WTC11 (cell line): Measurements from ENCODE around the gene EIF3F.

Experiments used
- E2F1 ChIP-seq: sonication (generic); formaldehyde crosslinking; IDR thresholded peaks from 2 replicates; pipeline ENCODE4 v1.8.0; 2022; ENCODE audit warnings: mild to moderate bottlenecking, missing genetic modification reagents
- E2F4 ChIP-seq: sonication (generic); formaldehyde crosslinking; IDR thresholded peaks from 2 replicates; pipeline ENCODE4 v1.8.1; 2022; ENCODE audit warnings: low read depth, mild to moderate bottlenecking, moderate library complexity, missing genetic modification reagents, borderline replicate concordance
- ELF4 ChIP-seq: sonication (generic); formaldehyde crosslinking; IDR thresholded peaks from 2 replicates; pipeline ENCODE4 v1.8.1; 2022; ENCODE audit warnings: low read depth, mild to moderate bottlenecking, moderate library complexity, missing genetic modification reagents
- NFYB ChIP-seq: sonication (generic); formaldehyde crosslinking; conservative IDR thresholded peaks from 2 replicates; pipeline ENCODE4 v1.8.0; 2022; ENCODE audit warnings: low read depth, missing genetic modification reagents
- PREB ChIP-seq: sonication (generic); formaldehyde crosslinking; IDR thresholded peaks from 2 replicates; pipeline ENCODE4 v1.8.1; 2022; ENCODE audit warnings: mild to moderate bottlenecking, missing genetic modification reagents, moderate library complexity, borderline replicate concordance
- RORB ChIP-seq: fragments of 250-450 bp; sonication (Bioruptor Pico); IDR thresholded peaks from 2 replicates; pipeline ENCODE4 v1.9.0; 2021; ENCODE audit warnings: mild to moderate bottlenecking
- ZNF121 ChIP-seq: sonication (generic); formaldehyde crosslinking; IDR thresholded peaks from 2 replicates; pipeline ENCODE4 v1.8.0; 2023; ENCODE audit warnings: missing genetic modification reagents
- ZNF416 ChIP-seq: fragments of 250-450 bp; sonication (Bioruptor Pico); IDR thresholded peaks from 2 replicates; pipeline ENCODE4 v1.9.0; 2021; ENCODE audit warnings: mild to moderate bottlenecking, inconsistent platforms
- TF ChIP-seq, protein P1 (sequence below): sonication (generic); formaldehyde crosslinking; IDR thresholded peaks from 2 replicates; pipeline ENCODE4 v1.8.1; 2023; ENCODE audit warnings: mild to moderate bottlenecking, missing genetic modification reagents, moderate library complexity
- TF ChIP-seq, protein P2 (sequence below): fragments of 200-600 bp; IDR thresholded peaks from 2 replicates; pipeline ENCODE4 v1.8.0; 2022; ENCODE audit warnings: antibody characterized with exemption
- TF ChIP-seq, protein P3 (sequence below): sonication (generic); formaldehyde crosslinking; IDR thresholded peaks from 2 replicates; pipeline ENCODE4 v1.8.1; 2023; ENCODE audit warnings: mild to moderate bottlenecking, missing genetic modification reagents, moderate library complexity

GRCh38 chr11:7999795-8000194 is 12.7 kb downstream of the EIF3F start:
- TF ChIP-seq, protein P1, sequence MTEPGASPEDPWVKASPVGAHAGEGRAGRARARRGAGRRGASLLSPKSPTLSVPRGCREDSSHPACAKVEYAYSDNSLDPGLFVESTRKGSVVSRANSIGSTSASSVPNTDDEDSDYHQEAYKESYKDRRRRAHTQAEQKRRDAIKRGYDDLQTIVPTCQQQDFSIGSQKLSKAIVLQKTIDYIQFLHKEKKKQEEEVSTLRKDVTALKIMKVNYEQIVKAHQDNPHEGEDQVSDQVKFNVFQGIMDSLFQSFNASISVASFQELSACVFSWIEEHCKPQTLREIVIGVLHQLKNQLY (CRISPR knock-in tag): no peak
- no peak for TF ChIP-seq ZNF416
- no peak for TF ChIP-seq RORB
- no peak for TF ChIP-seq NFYB (CRISPR knock-in tag)
- TF ChIP-seq, protein P2, sequence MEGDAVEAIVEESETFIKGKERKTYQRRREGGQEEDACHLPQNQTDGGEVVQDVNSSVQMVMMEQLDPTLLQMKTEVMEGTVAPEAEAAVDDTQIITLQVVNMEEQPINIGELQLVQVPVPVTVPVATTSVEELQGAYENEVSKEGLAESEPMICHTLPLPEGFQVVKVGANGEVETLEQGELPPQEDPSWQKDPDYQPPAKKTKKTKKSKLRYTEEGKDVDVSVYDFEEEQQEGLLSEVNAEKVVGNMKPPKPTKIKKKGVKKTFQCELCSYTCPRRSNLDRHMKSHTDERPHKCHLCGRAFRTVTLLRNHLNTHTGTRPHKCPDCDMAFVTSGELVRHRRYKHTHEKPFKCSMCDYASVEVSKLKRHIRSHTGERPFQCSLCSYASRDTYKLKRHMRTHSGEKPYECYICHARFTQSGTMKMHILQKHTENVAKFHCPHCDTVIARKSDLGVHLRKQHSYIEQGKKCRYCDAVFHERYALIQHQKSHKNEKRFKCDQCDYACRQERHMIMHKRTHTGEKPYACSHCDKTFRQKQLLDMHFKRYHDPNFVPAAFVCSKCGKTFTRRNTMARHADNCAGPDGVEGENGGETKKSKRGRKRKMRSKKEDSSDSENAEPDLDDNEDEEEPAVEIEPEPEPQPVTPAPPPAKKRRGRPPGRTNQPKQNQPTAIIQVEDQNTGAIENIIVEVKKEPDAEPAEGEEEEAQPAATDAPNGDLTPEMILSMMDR: no peak
- TF ChIP-seq, protein P3, sequence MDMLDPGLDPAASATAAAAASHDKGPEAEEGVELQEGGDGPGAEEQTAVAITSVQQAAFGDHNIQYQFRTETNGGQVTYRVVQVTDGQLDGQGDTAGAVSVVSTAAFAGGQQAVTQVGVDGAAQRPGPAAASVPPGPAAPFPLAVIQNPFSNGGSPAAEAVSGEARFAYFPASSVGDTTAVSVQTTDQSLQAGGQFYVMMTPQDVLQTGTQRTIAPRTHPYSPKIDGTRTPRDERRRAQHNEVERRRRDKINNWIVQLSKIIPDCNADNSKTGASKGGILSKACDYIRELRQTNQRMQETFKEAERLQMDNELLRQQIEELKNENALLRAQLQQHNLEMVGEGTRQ: no peak
- TF ChIP-seq ELF4 (CRISPR knock-in tag): no peak
- TF ChIP-seq E2F1 (CRISPR knock-in tag): no peak
- no peak for TF ChIP-seq PREB
- no peak for TF ChIP-seq ZNF121 (CRISPR knock-in tag)
- TF ChIP-seq E2F4 (CRISPR knock-in tag): no peak
